Retinal pigment epithelial cell (primary cell): ENCODE results near the gene TTLL8.
"Not testable (repeated sequence)": the region's sequence is repeated elsewhere in the genome, so short reads cannot be mapped to it uniquely, and the experiment has no call there.

Experiments
- DNase-seq: peaks from one replicate; pipeline ENCODE4 v3.0.0-alpha.2; 2010; ENCODE audit warnings: low read depth
- H3K4me3 ChIP-seq: 2 replicates; pipeline ENCODE4 v1.5.1; 2011; ENCODE audit warnings: mild to moderate bottlenecking, low read length, control low read depth, moderate library complexity
- CTCF ChIP-seq: conservative IDR thresholded peaks from 2 replicates; pipeline ENCODE4 v1.5.1; 2011; ENCODE audit warnings: low read depth, low read length, control low read depth, inconsistent platforms

Gene TTLL8

GRCh38 chr22:50087646-50088045, 29.5 kb upstream of the TTLL8 start:
- H3K4me3 ChIP-seq, result no peak overlapping the region
- TF ChIP-seq CTCF, result no peak
- no peak for DNase-seq

- H3K4me3 ChIP-seq, DNase-seq: not testable (repeated sequence)
Measured at GRCh38 chr22:50086975-50087374, 28.9 kb upstream of the TTLL8 start.

- no peak for TF ChIP-seq CTCF
- DNase-seq, result peak; percentile 11
- no peak overlapping the region for H3K4me3 ChIP-seq
Measured at GRCh38 chr22:50086526-50086925, 28.4 kb upstream of the TTLL8 start.

DNA sequence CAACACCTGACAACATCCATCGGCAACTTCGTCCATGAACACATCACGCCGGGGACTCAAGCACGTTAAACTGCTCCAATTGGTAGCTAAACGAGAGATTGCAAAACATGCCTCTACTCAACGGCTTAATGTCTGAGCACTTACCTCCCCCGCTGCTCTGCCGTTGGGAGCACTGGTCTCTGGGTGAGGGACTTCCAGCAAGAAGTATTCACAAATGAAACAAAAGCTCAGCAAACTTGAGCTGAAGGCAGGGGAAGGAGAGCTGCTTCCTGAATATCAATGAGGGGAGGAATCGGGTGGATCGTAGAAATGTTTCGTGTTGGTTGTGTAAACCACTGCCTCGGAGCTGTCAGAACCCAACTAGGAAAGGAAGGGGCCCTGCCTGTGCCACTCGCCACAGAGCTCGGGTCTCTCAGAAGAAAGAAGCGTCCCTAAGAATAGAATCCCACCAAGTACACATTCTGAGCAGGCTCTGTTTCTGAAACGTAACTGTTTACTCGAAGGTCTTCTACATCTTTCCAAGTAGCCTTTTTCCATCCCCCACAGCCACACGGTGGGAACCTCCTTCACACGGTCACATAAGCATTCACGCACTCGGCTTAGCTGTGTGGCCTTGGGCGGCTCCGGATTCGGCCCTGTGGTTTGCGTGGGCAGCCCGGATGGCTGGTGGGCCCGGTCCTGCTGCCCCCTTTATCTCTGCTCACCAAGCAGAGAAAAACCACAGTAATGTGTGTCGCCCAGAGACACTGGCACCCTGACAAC, 27.3 kb upstream of the TTLL8 start, which contains the start of gene MLC1:
Gene MLC1, minus strand, starts transcription at position 216 of the 762 bp plus-strand sequence. CDS start 524 bp downstream, outside the sequence.
- TF ChIP-seq CTCF, result no peak
- no peak for DNase-seq
- H3K4me3 ChIP-seq, result no peak within 1 kb of the TSS

GRCh38 chr22:50084614-50085021, 26.5 kb upstream of the TTLL8 start:
- no peak for DNase-seq
- no peak for TF ChIP-seq CTCF
- no peak overlapping the region for H3K4me3 ChIP-seq

DNA sequence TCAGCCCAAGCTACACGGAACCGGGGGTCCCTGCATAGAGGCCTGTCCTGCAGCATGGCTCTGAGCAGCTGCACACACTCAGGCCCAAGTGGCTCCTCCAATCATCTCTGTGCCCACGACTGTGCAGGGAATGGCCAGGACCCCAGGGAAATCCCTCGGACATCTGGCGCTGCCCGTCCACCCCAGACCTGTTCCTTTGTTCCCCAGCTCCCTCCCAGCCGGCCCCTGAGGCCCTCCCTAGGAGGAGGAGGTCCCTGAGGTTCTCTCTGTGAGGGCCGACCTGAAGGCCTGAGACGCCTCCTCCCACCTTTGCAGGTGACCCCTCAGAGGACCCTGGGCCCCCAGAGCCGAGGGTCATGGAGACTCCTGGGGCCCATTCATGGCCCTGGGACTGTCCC, 26.0 kb upstream of the TTLL8 start:
- no peak for TF ChIP-seq CTCF
- H3K4me3 ChIP-seq, result no peak overlapping the region
- DNase-seq, result no peak

DNA sequence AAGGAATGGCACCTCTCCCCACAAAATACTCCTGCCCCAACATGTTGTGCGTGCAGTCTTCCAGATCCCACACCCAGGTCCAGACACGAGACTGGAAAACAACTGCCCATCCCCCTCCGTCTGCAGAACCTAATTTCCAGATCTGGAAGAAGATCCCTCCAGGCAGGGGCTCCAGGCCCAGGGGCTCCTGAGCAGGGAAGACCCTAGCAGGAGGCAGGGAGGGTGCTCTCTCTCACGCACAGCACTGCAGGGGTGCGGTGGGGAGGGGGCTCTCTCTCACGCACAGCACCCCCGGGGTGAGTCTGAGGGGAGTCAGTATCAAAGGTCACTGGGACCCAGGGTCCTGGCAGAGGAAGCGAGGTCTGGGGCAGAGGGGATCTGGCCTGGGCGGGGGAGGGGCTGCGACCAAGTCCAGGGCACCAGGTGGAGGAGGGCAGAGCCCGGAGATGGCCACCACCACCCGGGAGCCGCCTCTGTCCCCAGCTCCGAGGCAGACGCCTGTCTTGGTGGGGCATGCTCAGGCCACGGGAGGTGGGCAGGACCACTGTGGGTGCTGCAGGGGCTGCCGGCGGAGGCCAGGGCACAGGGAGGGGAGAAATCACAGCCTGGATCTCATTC, 25.5 kb upstream of the TTLL8 start:
- H3K4me3 ChIP-seq, result no peak overlapping the region
- no peak for DNase-seq
- no peak for TF ChIP-seq CTCF
